Mammary epithelial cell (primary cell): Measurements from ENCODE around the gene FBXL22.

Experiments used
- EZH2 ChIP-seq: IDR thresholded peaks from 2 replicates; pipeline ENCODE4 v1.6.1; 2012; ENCODE audit warnings: low read length, inconsistent platforms, borderline replicate concordance
- TF ChIP-seq, protein P1 (sequence below), 2 donors: IDR thresholded peaks in 1 of 2; conservative IDR thresholded peaks in 1 of 2; 2 replicates each; pipeline ENCODE4 v1.5.1; 2011 to 2012; ENCODE audit warnings: inconsistent platforms in 2 of 2, low read length in 2 of 2, mild to moderate bottlenecking in 2 of 2, control low read depth in 1 of 2, low read depth in 1 of 2; ENCODE audit not compliant: insufficient read depth in 1 of 2; ENCODE audit errors: extremely low read depth in 1 of 2

DNA sequence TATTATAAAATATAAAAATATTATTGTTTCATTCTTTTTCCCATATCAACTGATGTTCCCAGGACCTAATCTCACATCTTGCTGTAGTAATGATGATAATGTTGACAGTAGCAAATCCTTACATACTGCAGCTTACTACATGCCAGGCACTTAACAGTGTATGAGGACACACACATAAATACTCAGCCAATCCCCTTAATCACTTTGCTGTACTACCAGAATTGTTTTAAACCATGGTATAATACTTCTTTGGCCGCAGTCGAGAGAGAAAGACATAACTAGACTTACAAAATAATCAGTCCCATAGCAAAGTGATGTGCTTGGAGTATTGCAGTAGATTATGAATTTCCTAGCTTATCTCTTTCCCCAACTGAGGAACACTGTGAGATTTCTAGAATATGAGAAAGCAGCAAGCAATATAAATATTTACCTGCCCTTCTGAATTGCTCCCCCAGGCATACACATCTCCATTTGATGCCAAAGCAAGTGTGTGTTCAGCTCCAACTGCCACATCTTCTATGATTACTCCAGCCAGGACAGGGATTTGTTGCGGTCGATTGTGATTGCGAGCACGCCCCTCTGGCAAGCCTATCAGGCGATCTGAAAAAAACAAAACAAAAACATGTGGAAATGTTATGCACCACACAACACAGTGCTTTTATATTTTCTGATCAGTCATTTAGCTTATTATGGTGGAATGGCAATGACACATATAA, 33.0 kb downstream of the FBXL22 start:
- TF ChIP-seq, protein P1, sequence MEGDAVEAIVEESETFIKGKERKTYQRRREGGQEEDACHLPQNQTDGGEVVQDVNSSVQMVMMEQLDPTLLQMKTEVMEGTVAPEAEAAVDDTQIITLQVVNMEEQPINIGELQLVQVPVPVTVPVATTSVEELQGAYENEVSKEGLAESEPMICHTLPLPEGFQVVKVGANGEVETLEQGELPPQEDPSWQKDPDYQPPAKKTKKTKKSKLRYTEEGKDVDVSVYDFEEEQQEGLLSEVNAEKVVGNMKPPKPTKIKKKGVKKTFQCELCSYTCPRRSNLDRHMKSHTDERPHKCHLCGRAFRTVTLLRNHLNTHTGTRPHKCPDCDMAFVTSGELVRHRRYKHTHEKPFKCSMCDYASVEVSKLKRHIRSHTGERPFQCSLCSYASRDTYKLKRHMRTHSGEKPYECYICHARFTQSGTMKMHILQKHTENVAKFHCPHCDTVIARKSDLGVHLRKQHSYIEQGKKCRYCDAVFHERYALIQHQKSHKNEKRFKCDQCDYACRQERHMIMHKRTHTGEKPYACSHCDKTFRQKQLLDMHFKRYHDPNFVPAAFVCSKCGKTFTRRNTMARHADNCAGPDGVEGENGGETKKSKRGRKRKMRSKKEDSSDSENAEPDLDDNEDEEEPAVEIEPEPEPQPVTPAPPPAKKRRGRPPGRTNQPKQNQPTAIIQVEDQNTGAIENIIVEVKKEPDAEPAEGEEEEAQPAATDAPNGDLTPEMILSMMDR (conservative IDR thresholded peaks at IDR 0.05 in 1 of 2, IDR thresholded peaks at IDR 0.05 in 1 of 2; ENCODE audit: extremely low read depth in 1 of 2, insufficient read depth in 1 of 2, low read depth in 1 of 2, low read length in 2 of 2): no peak
- no peak for TF ChIP-seq EZH2
